NCI-H2196 (cell line): ENCODE data around the gene NHS.
"Not testable (repeated sequence)": the region's sequence is repeated elsewhere in the genome, so short reads cannot be mapped to it uniquely, and the experiment has no call there.

ENCODE experiments used
- DNase-seq: peaks from one replicate; lab custom pipeline; 2025; ENCODE audit not compliant: unreplicated experiment; lab: John Stamatoyannopoulos, UW

The NHS gene

DNA sequence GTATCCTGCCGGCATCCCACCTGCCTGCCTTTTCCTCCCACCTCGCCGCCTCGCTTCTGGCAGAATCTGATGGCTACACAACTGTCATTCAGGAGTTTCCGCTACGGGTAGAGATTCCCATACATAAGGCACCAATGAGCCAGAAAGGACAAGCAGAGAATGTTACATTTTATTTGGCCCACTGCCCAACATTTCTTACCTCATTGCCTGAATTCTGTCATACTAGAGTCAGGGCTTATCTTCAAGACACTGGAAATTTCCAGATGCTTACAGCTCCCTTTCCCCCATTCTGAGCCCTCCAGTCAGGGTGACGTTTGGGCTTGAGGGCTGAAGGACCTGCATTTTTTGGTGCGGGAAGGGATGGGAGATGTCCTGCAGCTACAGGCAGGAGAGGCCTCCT is 113.0 kb downstream of the NHS start:
- DNase-seq, result no peak

DNA sequence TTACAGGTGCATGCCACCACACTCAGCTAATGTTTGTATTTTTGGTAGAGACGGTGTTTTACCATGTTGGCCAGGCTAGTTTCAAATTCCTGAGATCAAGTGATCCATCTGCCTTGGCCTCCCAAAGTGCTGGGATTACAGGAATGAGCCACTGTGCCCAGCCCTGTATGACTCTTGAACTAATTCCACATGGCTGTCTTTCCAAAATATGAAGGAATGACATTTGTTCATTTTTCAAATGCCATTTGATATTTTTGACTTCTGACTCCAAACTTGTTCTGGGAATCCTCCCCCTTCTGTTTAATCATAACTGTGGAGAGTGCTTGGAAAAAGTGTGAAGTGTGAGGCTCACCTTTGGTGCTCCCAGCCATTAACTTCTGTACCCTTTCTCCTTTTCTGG is 119.2 kb downstream of the NHS start:
- no peak for DNase-seq

DNA sequence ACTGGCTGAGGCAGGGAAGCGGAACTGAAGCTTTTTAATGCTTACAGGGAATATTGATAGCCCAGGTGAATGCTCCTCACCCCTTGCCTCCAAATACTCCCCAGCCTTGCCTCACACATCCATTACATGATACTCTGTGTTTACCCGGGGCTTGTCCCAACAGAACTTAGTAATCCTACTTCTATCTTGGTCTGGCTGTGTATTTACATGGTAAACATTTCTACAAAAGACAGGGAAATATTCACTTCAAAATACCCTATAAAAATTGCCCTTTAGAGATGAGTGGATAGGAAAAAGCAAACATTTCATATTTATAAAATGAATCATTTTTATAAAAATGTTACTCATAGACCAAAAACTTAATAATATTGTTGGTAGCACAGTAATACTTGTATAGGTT is 120.1 kb downstream of the NHS start:
- DNase-seq, result peak; percentile 4

DNA sequence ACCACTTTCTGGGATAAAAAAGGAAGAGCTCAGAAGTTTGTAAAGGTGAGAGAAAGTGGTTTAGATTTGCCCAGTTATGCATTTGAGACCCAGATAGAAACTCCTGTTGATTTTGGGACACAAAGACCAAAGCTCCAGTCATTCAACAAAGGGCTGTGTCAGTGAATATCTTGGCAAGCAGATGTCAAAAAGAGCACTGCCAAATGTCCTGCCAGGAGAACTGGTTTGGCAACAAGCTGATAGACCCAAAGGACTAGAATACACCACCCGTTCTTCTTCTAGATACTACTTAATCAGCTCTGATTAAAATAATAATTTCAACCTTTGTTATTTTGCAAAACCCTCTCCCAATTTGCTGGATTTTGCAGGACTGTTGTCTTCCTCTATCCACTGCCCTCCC is 121.4 kb downstream of the NHS start:
- DNase-seq, result peak; percentile 44

DNA sequence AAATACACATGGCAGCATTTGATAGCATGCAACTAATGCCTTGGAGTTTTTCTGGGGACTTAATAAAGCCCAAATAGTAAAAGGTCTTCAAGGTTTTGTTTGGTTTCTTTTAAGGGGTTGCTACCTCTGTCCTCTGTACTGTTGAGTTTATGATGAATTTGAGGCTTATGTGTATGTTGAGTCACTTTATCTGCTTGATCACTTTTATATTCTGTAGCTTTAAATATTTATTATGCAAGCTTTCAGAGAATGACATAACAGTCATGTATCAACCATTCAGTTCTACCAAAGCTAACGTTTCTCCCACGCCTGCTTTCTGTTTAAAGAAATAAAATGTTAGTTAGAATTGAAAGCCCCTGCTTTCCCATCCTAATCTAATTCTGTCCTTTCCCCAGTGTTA is 122.2 kb downstream of the NHS start:
- no peak for DNase-seq

DNA sequence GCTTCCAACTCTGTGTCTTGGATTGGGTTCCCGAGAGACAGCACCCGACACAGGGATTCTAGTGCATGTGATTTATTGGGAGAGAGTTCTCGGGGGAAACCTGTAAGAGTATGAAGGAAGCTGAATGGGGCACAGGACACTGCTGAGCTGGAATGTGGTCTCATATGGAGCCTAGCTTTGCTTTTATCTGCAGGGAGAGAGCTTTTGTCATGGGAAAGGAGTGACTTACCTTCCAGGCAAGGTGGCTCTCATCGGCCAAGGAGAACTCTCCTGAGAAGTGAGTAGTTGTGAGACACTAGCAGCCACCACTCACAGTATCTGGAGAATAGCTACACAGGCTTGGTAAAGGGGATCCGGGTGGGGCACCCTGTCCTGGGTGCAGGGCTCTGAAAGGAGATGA is 124.5 kb downstream of the NHS start:
- no peak for DNase-seq

DNA sequence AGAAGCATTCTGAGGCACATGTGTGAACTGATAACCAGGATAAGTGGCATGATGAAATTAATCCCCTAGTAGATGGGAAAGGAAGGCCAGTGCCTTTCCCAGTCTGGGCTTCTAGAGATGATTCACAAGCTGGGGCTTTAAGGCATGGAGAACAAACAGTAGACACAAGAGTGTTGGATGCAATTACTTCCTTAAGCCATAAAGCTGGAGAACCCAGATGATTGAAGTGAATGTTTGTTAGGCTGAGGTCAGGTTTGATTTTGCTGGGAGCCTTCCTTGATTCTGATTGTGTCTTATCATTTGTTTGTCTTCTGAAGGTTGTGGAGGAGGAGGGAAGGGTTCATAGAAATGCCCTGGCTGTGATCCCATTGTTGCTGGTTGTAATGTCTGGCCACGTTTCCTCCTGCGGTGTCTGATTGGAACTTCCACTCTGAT is 125.2 kb downstream of the NHS start:
- peak; percentile 30 for DNase-seq

DNA sequence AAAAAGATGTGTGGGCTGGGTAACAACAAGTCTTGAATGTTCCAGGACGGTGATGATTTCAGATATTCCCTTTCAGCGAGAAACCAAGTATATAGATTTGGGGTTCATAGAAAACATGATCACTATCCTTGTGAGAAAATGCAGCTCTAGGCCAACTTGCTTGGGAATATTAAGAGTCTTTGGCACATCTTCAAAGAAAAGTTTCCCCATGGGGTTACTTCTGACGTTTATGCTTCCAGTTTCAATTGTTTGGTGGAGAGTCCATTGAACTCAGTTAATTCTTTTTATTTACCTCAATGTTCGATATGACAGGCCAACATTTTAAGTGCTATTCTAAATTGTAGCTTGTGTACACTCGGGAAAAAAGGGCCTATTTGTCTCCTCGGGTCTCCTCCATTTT is 126.7 kb downstream of the NHS start:
- no peak for DNase-seq

DNA sequence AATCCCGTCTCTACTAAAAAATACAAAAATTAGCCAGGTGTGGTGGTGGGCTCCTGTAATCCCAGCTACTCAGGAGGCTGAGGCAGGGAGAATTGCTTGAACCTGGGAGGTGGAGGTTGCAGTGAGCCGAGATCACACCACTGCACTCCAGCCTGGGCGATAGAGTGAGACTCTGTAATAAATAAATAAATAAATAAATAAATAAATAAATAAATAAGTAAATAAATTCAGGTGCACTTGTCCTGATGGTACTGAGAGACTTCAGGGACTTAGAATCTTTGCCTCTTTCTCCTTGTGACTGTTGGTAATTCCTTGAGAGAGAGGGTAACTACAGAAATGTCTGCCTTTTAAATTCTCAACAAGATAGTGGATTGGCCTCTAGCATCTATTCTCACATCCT is 131.4 kb downstream of the NHS start:
- DNase-seq, result not testable (repeated sequence)

DNA sequence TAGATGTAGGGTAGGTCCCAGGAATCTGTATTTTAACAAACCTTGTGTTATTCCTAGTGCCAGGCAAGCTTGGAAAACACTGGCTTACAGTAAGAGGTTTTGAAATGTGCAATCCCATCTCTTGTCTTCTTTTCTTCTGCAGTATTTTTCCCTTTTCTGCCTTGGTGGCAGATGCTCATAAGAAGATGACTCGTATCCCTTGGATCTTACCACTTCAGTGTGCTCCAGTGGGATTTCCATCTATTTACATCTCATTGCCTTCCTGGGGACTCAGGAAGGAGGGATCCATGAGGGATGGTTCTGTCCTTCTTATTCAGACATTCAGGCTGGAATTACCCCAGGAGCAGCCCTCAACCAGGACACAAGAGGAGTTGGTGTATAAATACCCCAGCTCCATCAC is 136.6 kb downstream of the NHS start:
- no peak for DNase-seq

DNA sequence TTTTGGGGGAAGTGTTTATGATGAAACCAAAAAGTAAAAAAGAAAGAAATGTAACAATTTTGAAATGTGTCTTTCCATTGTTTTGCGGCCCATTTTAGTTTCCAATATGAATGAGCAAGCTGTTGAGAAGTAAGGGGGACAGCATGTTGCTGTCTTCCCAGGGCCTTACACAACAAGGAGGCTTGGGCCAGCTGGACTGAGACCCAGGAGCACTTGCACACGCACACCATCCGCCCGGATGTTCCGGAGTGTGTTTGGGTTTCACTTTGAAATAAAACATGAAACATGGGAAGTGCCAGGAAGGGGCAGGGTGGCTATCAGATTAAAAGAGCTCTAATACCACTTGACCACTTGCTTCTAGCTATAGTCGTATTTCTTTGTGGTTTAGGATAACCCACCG is 144.4 kb downstream of the NHS start:
- no peak for DNase-seq

DNA sequence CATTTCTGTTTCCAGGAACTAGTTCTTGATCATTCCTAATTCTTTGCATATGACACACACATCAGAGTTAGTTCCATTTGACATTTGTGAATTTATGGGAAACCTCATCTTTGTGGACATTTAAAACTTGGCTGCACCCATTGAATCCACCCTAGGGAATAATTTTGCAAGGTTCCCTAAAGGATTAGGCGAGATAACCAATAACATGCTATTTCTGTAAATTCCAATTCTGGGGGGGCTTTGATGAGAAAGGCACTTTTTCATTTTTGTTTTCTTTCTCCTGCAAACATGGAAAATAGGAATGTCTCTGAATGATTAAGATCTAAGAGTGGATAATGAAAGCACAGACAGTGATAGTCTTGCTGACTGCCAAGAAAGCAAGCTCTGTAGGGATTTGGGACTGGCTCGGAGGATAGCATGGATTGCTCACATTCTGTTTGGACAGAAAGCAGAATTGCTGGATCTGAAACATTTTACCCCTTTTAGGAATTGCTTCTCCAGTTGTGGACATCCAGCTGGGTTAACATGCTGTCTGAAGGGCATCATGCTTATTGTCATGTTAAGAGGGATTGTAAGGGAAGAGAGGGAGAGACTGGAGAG is 145.1 kb downstream of the NHS start:
- DNase-seq, result no peak

DNA sequence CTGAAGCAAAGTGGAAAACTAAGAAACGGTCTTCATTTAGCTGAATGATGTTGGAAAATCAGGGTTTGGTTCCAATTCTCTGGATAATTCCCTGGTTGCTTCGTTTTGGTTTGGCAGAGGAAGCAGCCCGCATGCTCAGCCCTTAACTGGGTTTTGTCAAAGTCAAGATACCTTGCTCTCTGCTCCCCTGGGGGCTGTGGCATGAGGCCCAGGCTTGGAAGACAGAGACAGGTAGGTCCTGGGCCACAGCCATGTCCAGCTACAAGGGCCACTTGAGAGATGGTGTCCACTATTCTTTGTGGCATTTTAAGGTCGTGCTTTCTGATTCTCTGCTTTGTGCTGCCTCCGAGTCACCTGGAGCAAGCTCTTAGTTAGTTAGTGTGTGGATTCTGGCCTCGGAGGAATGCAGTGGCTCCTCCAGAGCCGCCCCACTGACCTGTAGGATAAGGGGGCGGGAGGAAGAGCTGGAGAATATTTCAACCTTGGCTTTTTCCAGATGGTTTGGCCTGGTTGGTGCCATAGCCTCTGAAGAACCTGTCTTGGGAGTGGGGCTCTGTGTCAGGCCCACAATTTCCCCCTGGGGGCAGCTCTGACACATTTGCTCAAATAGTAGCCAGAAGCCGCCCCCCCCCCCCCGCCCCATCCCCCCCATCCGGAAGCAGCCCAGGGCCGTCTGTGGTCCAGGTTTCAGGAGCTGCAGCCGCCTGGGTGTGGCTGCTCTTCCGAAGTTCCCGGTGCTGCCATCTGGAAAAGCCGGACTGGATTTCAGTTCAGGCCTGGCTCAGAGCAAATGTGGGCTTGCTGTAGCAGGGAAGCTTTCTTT is 147.1 kb downstream of the NHS start:
- peak; percentile 22 for DNase-seq

DNA sequence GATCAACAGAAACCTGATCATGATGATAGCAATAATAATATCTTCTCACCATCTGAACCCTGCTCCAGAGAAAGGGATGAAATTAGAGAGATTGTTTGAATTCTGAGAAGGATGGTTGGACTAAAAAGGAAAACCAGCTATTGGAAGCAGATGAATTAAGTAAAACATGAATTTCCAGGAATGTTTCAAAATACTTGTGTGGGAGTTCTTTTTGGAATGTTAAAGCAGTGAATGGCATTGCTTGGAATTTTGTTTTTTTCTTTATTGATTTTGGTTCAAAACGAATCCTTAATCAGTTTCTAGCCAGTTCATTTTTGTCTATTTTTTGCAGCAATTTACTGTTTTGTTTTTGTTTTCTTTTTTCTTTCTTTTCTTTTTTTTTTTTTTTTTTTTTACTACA is 150.3 kb downstream of the NHS start:
- DNase-seq, result no peak

DNA sequence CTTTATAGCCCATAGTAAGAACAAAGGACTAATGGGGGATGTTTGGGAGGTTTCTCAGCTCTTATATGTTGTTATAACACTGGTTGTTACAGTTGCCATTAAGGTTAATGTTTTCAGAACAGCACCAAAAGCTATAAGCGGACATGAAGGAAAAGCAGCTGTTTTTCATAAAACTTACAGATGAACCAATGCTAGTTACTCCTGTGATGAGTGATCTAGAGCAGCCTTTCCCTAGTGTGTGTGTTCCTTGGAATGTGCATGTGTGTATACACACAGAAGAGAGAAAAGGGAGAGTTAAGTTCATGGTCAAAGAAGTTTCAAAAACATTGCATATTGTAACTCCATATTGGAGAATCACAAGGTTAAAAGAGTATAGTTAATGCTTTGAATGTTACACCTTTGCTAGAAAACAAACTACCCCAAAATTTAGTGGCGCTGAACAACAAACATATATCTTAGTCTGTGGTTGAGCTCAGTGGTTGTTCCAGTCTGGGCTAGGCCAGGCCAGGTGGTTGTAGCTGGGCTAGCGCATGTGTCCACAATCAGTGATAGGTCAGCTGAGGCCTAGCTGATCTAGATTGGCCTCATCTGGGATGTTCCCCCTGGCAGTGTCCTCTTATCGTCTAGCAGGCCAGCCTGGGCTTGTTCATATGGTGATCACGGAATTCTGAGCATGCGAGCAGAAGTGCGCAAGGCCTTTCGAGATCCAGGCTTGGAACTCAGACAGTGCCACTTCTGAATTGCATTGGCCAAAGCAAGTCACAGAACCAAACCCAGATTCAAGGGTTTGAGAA is 151.0 kb downstream of the NHS start:
- no peak for DNase-seq

DNA sequence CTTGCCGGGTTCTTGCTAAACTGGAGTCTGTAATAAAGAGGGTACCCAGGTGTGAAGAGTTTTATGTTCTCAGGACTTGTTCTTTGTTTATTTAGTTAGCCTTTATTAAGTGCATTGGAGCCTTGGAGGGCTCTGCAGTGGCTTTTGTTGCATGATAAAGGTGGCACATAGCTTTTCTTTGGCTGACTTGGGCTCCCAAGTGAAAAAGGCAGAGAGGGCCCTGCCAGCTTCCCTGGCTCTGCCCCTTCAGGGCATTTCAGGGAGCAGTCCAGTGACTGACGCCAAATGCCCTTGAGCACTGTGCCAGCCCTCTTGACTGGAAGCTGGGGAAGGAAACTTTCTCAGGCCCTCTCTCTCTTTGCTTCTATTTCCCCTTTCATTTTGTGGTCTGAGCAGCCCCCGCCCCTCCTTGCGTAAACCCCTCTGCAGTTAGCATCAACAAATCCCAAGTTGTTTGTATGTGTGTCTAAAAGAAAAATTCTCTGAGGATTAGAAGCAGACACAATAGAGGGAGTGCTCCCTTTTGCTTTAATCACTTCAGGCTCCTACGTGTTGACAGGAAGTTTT is 152.2 kb downstream of the NHS start:
- DNase-seq, result peak; percentile 12

DNA sequence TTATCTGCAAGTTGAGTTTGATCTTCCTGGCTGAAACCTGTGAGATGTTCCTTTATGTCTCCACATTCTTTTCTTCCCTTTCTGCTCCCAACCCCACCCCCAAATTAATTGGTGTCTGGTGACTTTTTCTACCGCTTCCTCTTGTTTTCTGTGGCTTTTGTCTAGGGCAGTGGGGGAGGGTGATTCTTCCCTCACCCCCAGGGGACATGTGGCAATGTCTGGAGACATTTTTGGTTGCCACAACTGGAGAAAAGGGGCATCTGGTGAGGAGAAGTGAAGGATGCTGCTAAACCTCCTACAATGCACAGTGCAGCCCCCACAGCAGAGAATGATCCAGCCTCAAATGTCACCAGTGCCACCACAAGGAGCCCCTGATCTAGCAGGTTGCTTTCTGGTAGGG is 152.9 kb downstream of the NHS start:
- no peak for DNase-seq

DNA sequence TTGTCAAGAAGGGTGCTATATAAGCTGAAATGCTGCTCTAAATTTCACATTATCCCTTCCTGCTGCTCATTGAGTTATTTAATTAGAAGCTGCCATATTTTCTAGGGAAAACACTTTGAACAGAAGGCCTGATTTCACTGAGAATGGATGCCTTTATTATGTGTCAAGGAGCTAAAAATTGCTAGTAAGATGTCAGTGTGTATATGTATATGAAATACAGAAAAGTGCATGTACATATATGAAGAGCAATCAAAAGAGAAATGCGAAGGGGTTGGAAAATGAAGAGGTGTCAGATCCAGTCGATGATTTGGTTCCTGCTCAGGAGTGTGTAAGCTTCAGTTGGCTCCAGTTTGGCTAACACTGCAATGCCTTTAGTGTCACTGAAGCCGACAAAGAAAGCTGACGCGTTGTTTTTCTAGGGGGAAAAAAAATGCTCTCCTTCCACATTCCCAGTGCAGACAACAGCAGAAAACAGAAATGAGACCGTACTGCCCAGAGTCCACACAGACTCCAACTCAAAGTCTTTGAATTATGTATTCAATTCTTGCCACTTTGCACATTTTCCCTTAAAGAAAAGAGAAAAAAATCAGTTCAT is 154.2 kb downstream of the NHS start:
- DNase-seq, result no peak

DNA sequence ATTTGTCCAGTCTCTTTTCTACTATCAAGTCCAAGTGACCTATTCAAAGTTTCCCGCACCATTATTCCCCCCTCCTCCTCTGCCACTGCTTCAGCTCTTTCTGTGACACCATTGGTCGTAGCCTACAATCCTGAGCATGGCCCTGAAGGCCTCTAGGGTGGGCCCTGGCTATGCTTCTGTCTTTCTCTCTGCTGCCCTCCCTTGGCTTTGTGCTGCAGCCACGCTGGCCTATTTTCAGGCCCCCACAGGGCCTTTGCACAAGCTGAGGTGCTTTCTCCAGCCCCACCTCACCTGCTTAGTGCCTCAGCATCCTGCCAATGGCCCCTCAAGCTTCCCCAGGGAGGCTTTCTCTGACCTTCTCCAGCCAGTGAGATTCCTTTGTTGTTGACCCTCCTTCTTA is 156.5 kb downstream of the NHS start:
- DNase-seq, result no peak

DNA sequence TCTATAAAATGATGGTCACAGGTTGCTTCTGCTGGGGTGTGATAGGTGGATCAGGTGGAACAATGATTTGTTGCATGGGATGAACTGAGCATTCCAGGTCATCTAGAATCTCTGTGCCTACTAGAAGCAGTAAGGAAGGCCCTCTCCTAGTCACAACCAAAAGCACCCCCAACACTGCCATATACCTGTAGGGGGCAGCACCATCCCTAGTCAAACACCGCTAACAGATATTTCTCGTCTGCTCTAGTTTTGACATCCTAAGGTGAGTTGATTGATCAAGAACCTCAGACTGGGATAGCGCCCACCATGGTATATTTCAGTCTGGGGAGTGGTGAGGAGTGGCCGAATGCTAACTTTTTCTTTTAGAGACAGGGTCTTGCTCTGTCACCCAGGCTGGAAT is 160.2 kb downstream of the NHS start:
- DNase-seq, result no peak

DNA sequence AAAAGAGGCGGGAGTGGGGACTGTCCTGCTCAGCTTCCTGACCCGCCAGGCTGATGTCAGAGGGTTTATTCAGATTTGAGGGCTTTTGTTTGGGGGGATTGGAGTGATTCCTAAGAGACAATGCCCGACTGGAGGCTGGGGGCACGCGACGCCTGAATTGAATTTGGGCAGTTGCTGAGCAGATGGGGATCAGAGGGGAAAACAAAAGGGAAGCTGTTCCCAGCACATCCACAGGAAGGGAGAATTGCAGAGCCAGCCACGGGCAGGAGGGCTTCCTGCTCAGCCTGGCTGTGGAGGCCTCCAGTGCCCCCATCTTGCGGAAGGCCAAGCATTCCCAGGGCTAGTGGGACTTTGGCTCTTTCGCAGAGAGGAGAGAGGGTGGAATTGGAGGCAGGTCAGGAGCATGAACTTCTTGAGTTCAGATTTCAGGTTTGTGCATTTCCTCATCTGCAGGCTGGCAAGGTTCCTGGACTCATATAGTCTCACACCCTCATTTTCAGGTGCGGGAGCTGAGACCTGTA is 162.8 kb downstream of the NHS start:
- peak; percentile 7 for DNase-seq
